Right atrium auricular region (tissue), 2 donors: ENCODE data around the gene RAB3GAP1. TPM values are rescaled to one million over a fixed set of nuclear protein-coding genes. Genes with fewer than 3 reads are reported as not detected.

ENCODE experiments used
- DNase-seq: peaks from one replicate; pipeline ENCODE4 v3.0.0-alpha.2; 2019; ENCODE audit warnings: low spot score
- H3K27ac ChIP-seq, 2 donors: fragments of 200-600 bp; sonication (generic); 1 replicate in 1 of 2; 2 replicates in 1 of 2; pipeline ENCODE4 v1.5.1; 2016 to 2019
- H3K27me3 ChIP-seq, 2 donors: fragments of 200-600 bp; sonication (generic); one replicate each; pipeline versions ENCODE4 v1.5.1 to v1.6.0; 2017 to 2019
- H3K36me3 ChIP-seq: fragments of 200-600 bp; sonication (generic); one replicate; pipeline ENCODE4 v1.5.1; 2016
- H3K4me1 ChIP-seq, 2 donors: fragments of 200-600 bp; sonication (generic); one replicate each; pipeline versions ENCODE4 v1.5.1 to v1.6.0; 2017 to 2019
- H3K4me3 ChIP-seq, 2 donors: fragments of 200-600 bp; sonication (generic); 1 replicate in 1 of 2; 2 replicates in 1 of 2; pipeline ENCODE4 v1.5.1; 2017 to 2019; ENCODE audit warnings: mild to moderate bottlenecking in 1 of 2, moderate library complexity in 1 of 2
- H3K9me3 ChIP-seq, 2 donors: fragments of 200-600 bp; sonication (generic); one replicate each; pipeline ENCODE4 v1.5.1; 2019
- CTCF ChIP-seq, 2 donors: fragments of 200-600 bp; sonication (generic); IDR thresholded peaks; one replicate each; pipeline ENCODE4 v1.5.1; 2019; ENCODE audit warnings: antibody characterized with exemption in 2 of 2
- total RNA-seq, 2 donors: library from RNA; depleted of rRNA; stranded (reverse); fragments of >200 nt; gene quantifications; one replicate each; pipeline ENCODE4 v1.1.0, GENCODE V29; 2016

Gene RAB3GAP1
- total RNA-seq, 2 donors from 2014 or later: 33.0 to 36.2 TPM

- H3K27ac ChIP-seq: no peak overlapping the region
- H3K9me3 ChIP-seq: no peaks in the 10 kb centered on the region
- TF ChIP-seq CTCF (IDR thresholded peaks at IDR 0.05): no peak
- H3K4me1 ChIP-seq: no peaks in the 10 kb centered on the region
- DNase-seq: no peak
- no peaks in the 10 kb centered on the region for H3K27me3 ChIP-seq
- H3K36me3 ChIP-seq: peaks cover 52% of the 10 kb centered on the region
- no peak overlapping the region for H3K4me3 ChIP-seq
Measured at GRCh38 chr2:135162377-135162776, 110.3 kb downstream of the RAB3GAP1 start.

- Histone ChIP-seq H3K4me1 (no peaks in the 10 kb centered on the region), H3K4me3 (no peak overlapping the region), H3K9me3 (no peaks in the 10 kb centered on the region), H3K36me3 (peaks cover 53% of the 10 kb centered on the region), H3K27ac (no peak overlapping the region), H3K27me3 (no peaks in the 10 kb centered on the region)
- no peak for TF ChIP-seq CTCF (IDR thresholded peaks at IDR 0.05)
- no peak for DNase-seq
Measured at GRCh38 chr2:135162786-135163185, 110.7 kb downstream of the RAB3GAP1 start.

- no peak overlapping the region for H3K27ac ChIP-seq
- H3K9me3 ChIP-seq: no peaks in the 10 kb centered on the region
- H3K4me1 ChIP-seq: no peaks in the 10 kb centered on the region
- TF ChIP-seq CTCF (IDR thresholded peaks at IDR 0.05): no peak
- H3K4me3 ChIP-seq: no peak overlapping the region
- DNase-seq: no peak
- peaks cover 59% of the 10 kb centered on the region for H3K36me3 ChIP-seq
- no peaks in the 10 kb centered on the region for H3K27me3 ChIP-seq
Measured at GRCh38 chr2:135163306-135163705, 111.2 kb downstream of the RAB3GAP1 start.

GRCh38 chr2:135163901-135164300 lies 111.8 kb downstream of the RAB3GAP1 start:
- no peaks in the 10 kb centered on the region for H3K27me3 ChIP-seq
- no peak overlapping the region for H3K4me3 ChIP-seq
- H3K9me3 ChIP-seq: no peaks in the 10 kb centered on the region
- peaks cover 65% of the 10 kb centered on the region for H3K36me3 ChIP-seq
- no peak overlapping the region for H3K27ac ChIP-seq
- DNase-seq: no peak
- no peaks in the 10 kb centered on the region for H3K4me1 ChIP-seq
- no peak for TF ChIP-seq CTCF (IDR thresholded peaks at IDR 0.05)

GRCh38 chr2:135164431-135164830 lies 112.3 kb downstream of the RAB3GAP1 start:
- no peak for DNase-seq
- Histone ChIP-seq H3K9me3 (no peaks in the 10 kb centered on the region), H3K4me1 (no peaks in the 10 kb centered on the region), H3K36me3 (peaks cover 70% of the 10 kb centered on the region), H3K27ac (no peak overlapping the region), H3K4me3 (no peak overlapping the region), H3K27me3 (no peaks in the 10 kb centered on the region)
- no peak for TF ChIP-seq CTCF (IDR thresholded peaks at IDR 0.05)

GRCh38 chr2:135167273-135167672 lies 115.2 kb downstream of the RAB3GAP1 start:
- Histone ChIP-seq H3K9me3 (no peaks in the 10 kb centered on the region), H3K27me3 (no peaks in the 10 kb centered on the region), H3K4me1 (no peaks in the 10 kb centered on the region), H3K36me3 (peaks cover 85% of the 10 kb centered on the region), H3K4me3 (no peak overlapping the region), H3K27ac (no peak overlapping the region)
- DNase-seq: no peak
- TF ChIP-seq CTCF (IDR thresholded peaks at IDR 0.05): no peak
